CD8-positive, alpha-beta memory T cell (primary cell): ENCODE results near the gene GORASP1. TPM values are rescaled to one million over a fixed set of nuclear protein-coding genes. Genes with fewer than 3 reads are reported as not detected.

Source experiments
- CTCF ChIA-PET: fragments of 350-600 bp; sonication (Branson Sonifier 250); formaldehyde crosslinking; loops from one replicate; lab custom pipeline; 2021; ENCODE audit warnings: antibody characterized with exemption; lab: Charles Lee
- POLR2A ChIA-PET: fragments of 350-600 bp; sonication (Branson Sonifier 250); formaldehyde crosslinking; loops from one replicate; lab custom pipeline; 2021; ENCODE audit warnings: antibody characterized with exemption; lab: Charles Lee
- DNase-seq, 5 donors: peaks; one replicate each; pipeline versions ENCODE4 v3.0.0 to v3.0.0-alpha.2; 2020 to 2022; ENCODE audit warnings: mixed read lengths in 1 of 5
- H3K27ac ChIP-seq: one replicate; pipeline ENCODE4 v1.7.0; 2013; ENCODE audit warnings: low read depth, mild to moderate bottlenecking, low read length, moderate library complexity
- H3K27me3 ChIP-seq: 2 replicates; pipeline ENCODE4 v1.7.0; 2013; ENCODE audit warnings: low read length, mild to moderate bottlenecking; ENCODE audit not compliant: insufficient read depth, poor library complexity, severe bottlenecking
- H3K36me3 ChIP-seq: 2 replicates; pipeline ENCODE4 v1.7.0; 2013; ENCODE audit warnings: mild to moderate bottlenecking, low read length, moderate library complexity; ENCODE audit not compliant: insufficient read depth
- H3K4me1 ChIP-seq: 2 replicates; pipeline ENCODE4 v1.7.0; 2013; ENCODE audit warnings: mild to moderate bottlenecking, low read length, moderate library complexity; ENCODE audit not compliant: insufficient read depth
- H3K4me3 ChIP-seq: 2 replicates; pipeline ENCODE4 v1.7.0; 2013; ENCODE audit warnings: mild to moderate bottlenecking, low read length
- H3K9me3 ChIP-seq: 2 replicates; pipeline ENCODE4 v1.7.0; 2013; ENCODE audit warnings: mild to moderate bottlenecking, low read length
- H3K27ac Mint-ChIP-seq, 8 donors: one replicate each; pipeline ENCODE4 v1.8.0; 2020 to 2021; ENCODE audit warnings: mixed read lengths in 8 of 8, mild to moderate bottlenecking in 6 of 8, inconsistent platforms in 3 of 8, moderate library complexity in 3 of 8
- H3K27me3 Mint-ChIP-seq, 2 donors: one replicate each; pipeline ENCODE4 v1.8.0; 2020 to 2021; ENCODE audit warnings: mixed read lengths in 2 of 2, mild to moderate bottlenecking in 1 of 2, moderate library complexity in 1 of 2
- H3K36me3 Mint-ChIP-seq, 3 donors: one replicate each; pipeline ENCODE4 v1.8.0; 2020 to 2021; ENCODE audit warnings: mixed read lengths in 3 of 3, inconsistent platforms in 1 of 3, mild to moderate bottlenecking in 1 of 3
- H3K4me1 Mint-ChIP-seq, 3 donors: one replicate each; pipeline ENCODE4 v1.8.0; 2020 to 2021; ENCODE audit warnings: mixed read lengths in 3 of 3, inconsistent platforms in 1 of 3, mild to moderate bottlenecking in 1 of 3
- H3K4me3 Mint-ChIP-seq, 7 donors: one replicate each; pipeline ENCODE4 v1.8.0; 2020 to 2021; ENCODE audit warnings: mixed read lengths in 7 of 7, mild to moderate bottlenecking in 6 of 7, moderate library complexity in 4 of 7, inconsistent platforms in 2 of 7
- H3K9me3 Mint-ChIP-seq, 5 donors: one replicate each; pipeline ENCODE4 v1.8.0; 2020 to 2022; ENCODE audit warnings: mixed read lengths in 5 of 5, mild to moderate bottlenecking in 3 of 5, moderate library complexity in 2 of 5, inconsistent platforms in 1 of 5
- polyA plus RNA-seq: library from polyadenylated mRNA; unstranded; fragments of 300-500 nt; fragmentation: Illumina TruSeq; gene quantifications from one replicate; pipeline ENCODE4 v1.2.3, GENCODE V29; 2021
- total RNA-seq, 2 experiments: library from RNA; stranded (reverse); gene quantifications; one replicate each; pipeline ENCODE4 v1.2.3, GENCODE V29; 2021

Gene GORASP1
- total and polyA plus RNA-seq, 3 experiments from 2014 or later = 16.9 to 22.8 (median 21.6) TPM

- Histone ChIP-seq H3K36me3 (peaks cover 38% of the 10 kb centered on the region), H3K4me1 (no peaks in the 10 kb centered on the region), H3K27me3 (no peaks in the 10 kb centered on the region), H3K27ac (no peak overlapping the region), H3K4me3 (no peak overlapping the region), H3K9me3 (no peaks in the 10 kb centered on the region)
- CTCF ChIA-PET = interaction anchor here (0.9 kb wide), 1 partner anchor 204 kb away, joined by 3 read pairs; no protein-coding TSS in a partner anchor
- no peaks in the 10 kb centered on the region for H3K27me3 Mint-ChIP-seq
- H3K4me1 Mint-ChIP-seq = no peaks in the 10 kb centered on the region
- POLR2A ChIA-PET = no interaction called here
- peaks cover 7 to 93% (median 29%) of the 10 kb centered on the region in 3 donors for H3K36me3 Mint-ChIP-seq
- peak overlapping the region in 2 of 8 donors; percentile 58 to 69 for H3K27ac Mint-ChIP-seq
- DNase-seq = no peak
- no peak overlapping the region for H3K4me3 Mint-ChIP-seq
- no peaks in the 10 kb centered on the region for H3K9me3 Mint-ChIP-seq
Observed at GRCh38 chr3:39086144-39086543, 21.3 kb downstream of the GORASP1 start.

GRCh38 chr3:39082666-39083313 lies 24.6 kb downstream of the GORASP1 start:
- Histone ChIP-seq H3K27ac (no peak overlapping the region), H3K36me3 (peaks cover 24% of the 10 kb centered on the region), H3K4me1 (no peaks in the 10 kb centered on the region), H3K4me3 (no peak overlapping the region), H3K9me3 (no peaks in the 10 kb centered on the region), H3K27me3 (no peaks in the 10 kb centered on the region)
- POLR2A ChIA-PET = no interaction called here
- Mint-ChIP-seq H3K27ac (peak overlapping the region in 5 of 8 donors; percentile 6 to 76 (median 35)), H3K36me3 (peaks cover 10 to 81% (median 27%) of the 10 kb centered on the region in 3 donors), H3K4me1 (peaks cover 0 to 2% (median 0%) of the 10 kb centered on the region in 3 donors), H3K9me3 (no peaks in the 10 kb centered on the region), H3K4me3 (no peak overlapping the region), H3K27me3 (no peaks in the 10 kb centered on the region)
- DNase-seq = no peak
- CTCF ChIA-PET = no interaction called here

- Mint-ChIP-seq H3K36me3 (peaks cover 22 to 78% (median 38%) of the 10 kb centered on the region in 3 donors), H3K27ac (peak overlapping the region in 3 of 8 donors; percentile 20 to 48 (median 20)), H3K4me1 (peaks cover 0 to 2% (median 0%) of the 10 kb centered on the region in 3 donors), H3K27me3 (no peaks in the 10 kb centered on the region), H3K4me3 (no peak overlapping the region), H3K9me3 (no peaks in the 10 kb centered on the region)
- Histone ChIP-seq H3K27ac (no peak overlapping the region), H3K4me1 (no peaks in the 10 kb centered on the region), H3K4me3 (no peak overlapping the region), H3K36me3 (peaks cover 11% of the 10 kb centered on the region), H3K27me3 (no peaks in the 10 kb centered on the region), H3K9me3 (no peaks in the 10 kb centered on the region)
- ChIA-PET CTCF (interaction anchor here (2.1 kb wide), 1 partner anchor 212 kb away, joined by 6 read pairs; no protein-coding TSS in a partner anchor), POLR2A (no interaction called here)
- DNase-seq = no peak
Observed at GRCh38 chr3:39080026-39080425, 27.4 kb downstream of the GORASP1 start.

- Histone ChIP-seq H3K4me3 (no peak overlapping the region), H3K27ac (no peak overlapping the region), H3K27me3 (no peaks in the 10 kb centered on the region), H3K9me3 (no peaks in the 10 kb centered on the region), H3K36me3 (peaks cover 16% of the 10 kb centered on the region), H3K4me1 (no peaks in the 10 kb centered on the region)
- peak overlapping the region in 3 of 8 donors; percentile 28 to 89 (median 48) for H3K27ac Mint-ChIP-seq
- no peaks in the 10 kb centered on the region for H3K9me3 Mint-ChIP-seq
- DNase-seq = no peak
- peaks cover 24 to 81% (median 37%) of the 10 kb centered on the region in 3 donors for H3K36me3 Mint-ChIP-seq
- CTCF ChIA-PET = interaction anchor here (2.1 kb wide), 1 partner anchor 212 kb away, joined by 6 read pairs; no protein-coding TSS in a partner anchor
- H3K4me3 Mint-ChIP-seq = no peak overlapping the region
- H3K27me3 Mint-ChIP-seq = no peaks in the 10 kb centered on the region
- POLR2A ChIA-PET = no interaction called here
- peaks cover 0 to 2% (median 0%) of the 10 kb centered on the region in 3 donors for H3K4me1 Mint-ChIP-seq
Observed at GRCh38 chr3:39079530-39079929, 27.9 kb downstream of the GORASP1 start.

- CTCF ChIA-PET = interaction anchor here (1.3 kb wide), 1 partner anchor 213 kb away, joined by 3 read pairs; no protein-coding TSS in a partner anchor
- no peaks in the 10 kb centered on the region for H3K27me3 Mint-ChIP-seq
- H3K9me3 ChIP-seq = no peaks in the 10 kb centered on the region
- H3K4me1 ChIP-seq = no peaks in the 10 kb centered on the region
- H3K36me3 ChIP-seq = peaks cover 32% of the 10 kb centered on the region
- H3K27me3 ChIP-seq = no peaks in the 10 kb centered on the region
- peaks cover 31 to 85% (median 47%) of the 10 kb centered on the region in 3 donors for H3K36me3 Mint-ChIP-seq
- POLR2A ChIA-PET = no interaction called here
- no peak overlapping the region for H3K4me3 Mint-ChIP-seq
- peak overlapping the region in 1 of 8 donors; percentile 46 for H3K27ac Mint-ChIP-seq
- no peak for DNase-seq
- no peaks in the 10 kb centered on the region for H3K9me3 Mint-ChIP-seq
- peaks cover 0 to 2% (median 0%) of the 10 kb centered on the region in 3 donors for H3K4me1 Mint-ChIP-seq
- no peak overlapping the region for H3K4me3 ChIP-seq
- no peak overlapping the region for H3K27ac ChIP-seq
Observed at GRCh38 chr3:39075910-39076309, 31.5 kb downstream of the GORASP1 start.

- no peaks in the 10 kb centered on the region for H3K4me1 ChIP-seq
- H3K4me3 ChIP-seq = no peak overlapping the region
- no peak overlapping the region for H3K27ac ChIP-seq
- ChIA-PET POLR2A (no interaction called here), CTCF (no interaction called here)
- no peaks in the 10 kb centered on the region for H3K27me3 Mint-ChIP-seq
- H3K27ac Mint-ChIP-seq = no peak overlapping the region
- H3K9me3 ChIP-seq = no peaks in the 10 kb centered on the region
- H3K9me3 Mint-ChIP-seq = no peaks in the 10 kb centered on the region
- peaks cover 7 to 17% (median 14%) of the 10 kb centered on the region in 3 donors for H3K4me1 Mint-ChIP-seq
- H3K36me3 Mint-ChIP-seq = peaks cover 22 to 89% (median 33%) of the 10 kb centered on the region in 3 donors
- H3K4me3 Mint-ChIP-seq = no peak overlapping the region
- peaks cover 23% of the 10 kb centered on the region for H3K36me3 ChIP-seq
- no peak for DNase-seq
- no peaks in the 10 kb centered on the region for H3K27me3 ChIP-seq
Observed at GRCh38 chr3:39068556-39068955, 38.9 kb downstream of the GORASP1 start.

- Mint-ChIP-seq H3K27me3 (peaks cover 0 to 1% of the 10 kb centered on the region in 2 donors), H3K36me3 (peaks cover 19 to 84% (median 24%) of the 10 kb centered on the region in 3 donors), H3K4me1 (peaks cover 10 to 27% (median 20%) of the 10 kb centered on the region in 3 donors), H3K27ac (no peak overlapping the region), H3K9me3 (no peaks in the 10 kb centered on the region), H3K4me3 (no peak overlapping the region)
- POLR2A ChIA-PET = no interaction called here
- Histone ChIP-seq H3K4me3 (no peak overlapping the region), H3K9me3 (no peaks in the 10 kb centered on the region), H3K27me3 (no peaks in the 10 kb centered on the region), H3K36me3 (peaks cover 18% of the 10 kb centered on the region), H3K4me1 (no peaks in the 10 kb centered on the region), H3K27ac (no peak overlapping the region)
- CTCF ChIA-PET = no interaction called here
- DNase-seq = no peak
Observed at GRCh38 chr3:39067286-39067685, 40.1 kb downstream of the GORASP1 start.

- DNase-seq = no peak
- H3K36me3 ChIP-seq = peaks cover 11% of the 10 kb centered on the region
- H3K27me3 ChIP-seq = no peaks in the 10 kb centered on the region
- Mint-ChIP-seq H3K36me3 (peaks cover 7 to 71% (median 18%) of the 10 kb centered on the region in 3 donors), H3K4me3 (no peak overlapping the region), H3K4me1 (peaks cover 25 to 39% (median 35%) of the 10 kb centered on the region in 3 donors), H3K27me3 (peaks cover 0 to 3% of the 10 kb centered on the region in 2 donors), H3K9me3 (no peaks in the 10 kb centered on the region), H3K27ac (peak overlapping the region in 3 of 8 donors; percentile 6 to 33 (median 22))
- H3K4me3 ChIP-seq = no peak overlapping the region
- no peaks in the 10 kb centered on the region for H3K4me1 ChIP-seq
- no peak overlapping the region for H3K27ac ChIP-seq
- H3K9me3 ChIP-seq = no peaks in the 10 kb centered on the region
- ChIA-PET POLR2A (no interaction called here), CTCF (interaction anchor here (0.7 to 1.0 kb wide), 2 partner anchors 53 to 223 kb away, joined by 3 read pairs; no protein-coding TSS in a partner anchor)
Observed at GRCh38 chr3:39065197-39065596, 42.2 kb downstream of the GORASP1 start.
